Lower leg skin (tissue), 4 donors: ENCODE data around the gene GATA5. TPM values are rescaled to one million over a fixed set of nuclear protein-coding genes. Genes with fewer than 3 reads are reported as not detected.

ENCODE experiments used
- DNase-seq, 2 donors: peaks; one replicate each; pipeline ENCODE4 v3.0.0-alpha.2; 2019; ENCODE audit warnings: low spot score in 2 of 2
- H3K4me3 ChIP-seq: fragments of 200-600 bp; sonication (generic); 2 replicates; pipeline ENCODE4 v1.5.1; 2017; ENCODE audit warnings: mild to moderate bottlenecking, low read depth; ENCODE audit not compliant: poor library complexity, severe bottlenecking
- POLR2A ChIP-seq, 2 donors: fragments of 450-650 bp; IDR thresholded peaks; one replicate each; pipeline ENCODE4 v1.6.1; 2016 to 2017; ENCODE audit warnings: antibody characterized with exemption in 2 of 2, mild to moderate bottlenecking in 1 of 2, moderate library complexity in 1 of 2
- WGBS, 2 donors: methylation state at CpG; one replicate each; pipeline ENCODE4 v1.1.5; 2018; 5-methylcytosine and 5-hydroxymethylcytosine counted together
- intact Hi-C: fragments of 100-400 bp; cut with DNase I; formaldehyde crosslinking; loops from one replicate; pipeline ENCODE4 v1.15.0; 2023; ENCODE audit warnings: low total_unique reads
- total RNA-seq, 4 donors: library from RNA; depleted of rRNA; stranded (reverse); fragments of >200 nt; gene quantifications; one replicate each; pipeline ENCODE4 v1.1.0, GENCODE V29; 2016
- TF ChIP-seq, protein P1 (sequence below), 3 donors: fragments of 450-650 bp; IDR thresholded peaks; one replicate each; pipeline ENCODE4 v1.5.1; 2016; ENCODE audit warnings: antibody characterized with exemption in 3 of 3, mild to moderate bottlenecking in 3 of 3, moderate library complexity in 2 of 3

The GATA5 gene
- total RNA-seq, 4 donors from 2014 or later = 1.1 to 2.4 (median 1.6) TPM; not detected in 1

DNA sequence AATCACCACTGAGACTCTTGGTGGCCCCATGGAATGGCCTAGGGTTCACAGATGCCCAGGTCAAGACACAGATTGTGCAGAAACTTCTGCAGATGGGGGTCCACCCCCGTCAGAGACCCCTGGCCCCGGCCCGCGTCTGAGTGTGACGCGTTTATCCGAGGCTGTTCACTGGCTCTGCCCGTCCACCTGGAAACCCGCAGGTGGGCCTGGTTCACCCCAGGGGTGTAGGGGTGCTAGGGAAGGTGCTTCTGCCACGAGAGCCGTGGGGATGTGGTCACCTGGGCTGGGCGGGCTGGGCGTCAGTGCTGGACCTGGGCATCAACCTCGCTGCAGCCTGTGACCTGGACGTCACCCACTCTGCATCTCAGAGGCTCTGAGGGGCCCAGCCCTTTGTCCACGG lies 39.5 kb upstream of the GATA5 start:
- H3K4me3 ChIP-seq = no peak overlapping the region
- WGBS, 2 donors = 86 to 90% methylated on average over 15 to 16 of the region's 16 CpGs
- no peak for DNase-seq
- intact Hi-C loops = no loop called here
- TF ChIP-seq POLR2A (IDR thresholded peaks at IDR 0.05) = no peak
- TF ChIP-seq, protein P1, sequence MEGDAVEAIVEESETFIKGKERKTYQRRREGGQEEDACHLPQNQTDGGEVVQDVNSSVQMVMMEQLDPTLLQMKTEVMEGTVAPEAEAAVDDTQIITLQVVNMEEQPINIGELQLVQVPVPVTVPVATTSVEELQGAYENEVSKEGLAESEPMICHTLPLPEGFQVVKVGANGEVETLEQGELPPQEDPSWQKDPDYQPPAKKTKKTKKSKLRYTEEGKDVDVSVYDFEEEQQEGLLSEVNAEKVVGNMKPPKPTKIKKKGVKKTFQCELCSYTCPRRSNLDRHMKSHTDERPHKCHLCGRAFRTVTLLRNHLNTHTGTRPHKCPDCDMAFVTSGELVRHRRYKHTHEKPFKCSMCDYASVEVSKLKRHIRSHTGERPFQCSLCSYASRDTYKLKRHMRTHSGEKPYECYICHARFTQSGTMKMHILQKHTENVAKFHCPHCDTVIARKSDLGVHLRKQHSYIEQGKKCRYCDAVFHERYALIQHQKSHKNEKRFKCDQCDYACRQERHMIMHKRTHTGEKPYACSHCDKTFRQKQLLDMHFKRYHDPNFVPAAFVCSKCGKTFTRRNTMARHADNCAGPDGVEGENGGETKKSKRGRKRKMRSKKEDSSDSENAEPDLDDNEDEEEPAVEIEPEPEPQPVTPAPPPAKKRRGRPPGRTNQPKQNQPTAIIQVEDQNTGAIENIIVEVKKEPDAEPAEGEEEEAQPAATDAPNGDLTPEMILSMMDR (IDR thresholded peaks at IDR 0.05) = no peak

DNA sequence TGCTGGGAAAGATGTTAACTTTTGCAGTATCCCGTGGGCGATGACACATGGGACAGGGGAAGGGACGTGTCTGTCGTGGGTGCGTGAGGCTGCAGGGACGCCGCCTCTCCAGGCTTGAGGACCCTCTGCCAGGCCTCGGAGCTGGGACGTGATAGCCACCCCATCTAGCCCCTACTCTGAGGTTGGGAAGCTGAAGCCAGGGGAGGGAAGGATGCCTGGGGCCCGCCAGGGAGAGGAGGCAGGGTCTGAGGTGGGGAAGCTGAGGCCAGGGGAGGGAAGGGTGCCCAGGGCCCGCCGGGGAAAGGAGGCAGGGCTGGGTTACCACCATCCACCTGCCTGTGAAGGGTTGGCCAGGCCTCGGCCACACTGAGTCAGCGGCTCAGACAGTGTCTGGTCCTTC lies 38.2 kb upstream of the GATA5 start:
- no peak overlapping the region for H3K4me3 ChIP-seq
- TF ChIP-seq, protein P1 (IDR thresholded peaks at IDR 0.05) = no peak
- no peak for TF ChIP-seq POLR2A (IDR thresholded peaks at IDR 0.05)
- no peak for DNase-seq
- intact Hi-C loops = no loop called here
- 82 to 93% methylated on average over 14 of the region's 14 CpGs for WGBS, 2 donors

DNA sequence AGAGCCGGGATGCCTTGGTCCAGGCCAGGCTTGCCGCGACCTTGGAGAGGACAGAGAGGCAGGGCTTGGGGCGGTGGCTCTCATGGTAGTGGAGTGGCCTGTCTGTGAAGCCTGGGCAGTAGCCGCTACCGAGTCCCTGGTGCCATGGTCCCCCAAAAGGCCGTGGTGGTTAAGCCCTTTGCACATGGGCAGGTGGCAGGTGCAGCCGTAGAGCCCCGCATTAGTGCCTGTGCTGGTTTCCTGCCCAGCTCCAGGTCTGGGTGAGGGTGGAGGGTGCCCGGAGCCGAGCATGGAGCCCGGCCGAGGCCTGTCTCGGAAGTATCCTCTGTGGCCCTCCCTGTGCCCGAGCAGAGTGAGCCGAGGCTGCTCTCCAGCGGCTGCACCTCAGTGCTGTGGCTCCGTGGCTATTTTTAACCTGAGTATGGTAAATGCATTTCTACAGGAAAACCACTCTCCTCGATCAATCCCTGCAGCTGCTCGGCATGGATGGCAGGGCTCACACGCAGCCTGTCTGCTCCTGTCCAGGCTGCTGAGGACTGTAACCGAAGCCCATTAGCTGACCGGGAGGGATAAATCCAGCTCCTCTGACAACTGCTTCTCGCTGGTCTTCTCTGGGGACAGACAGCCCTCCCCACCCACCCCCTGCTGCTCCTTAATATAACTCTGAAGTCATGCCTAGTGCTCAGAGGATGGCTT lies 36.3 kb upstream of the GATA5 start:
- intact Hi-C loops = no loop called here
- no peak for TF ChIP-seq POLR2A (IDR thresholded peaks at IDR 0.05)
- TF ChIP-seq, protein P1 (IDR thresholded peaks at IDR 0.05) = no peak
- H3K4me3 ChIP-seq = no peak overlapping the region
- no peak for DNase-seq
- 62 to 69% methylated on average over 20 to 21 of the region's 24 CpGs for WGBS, 2 donors

DNA sequence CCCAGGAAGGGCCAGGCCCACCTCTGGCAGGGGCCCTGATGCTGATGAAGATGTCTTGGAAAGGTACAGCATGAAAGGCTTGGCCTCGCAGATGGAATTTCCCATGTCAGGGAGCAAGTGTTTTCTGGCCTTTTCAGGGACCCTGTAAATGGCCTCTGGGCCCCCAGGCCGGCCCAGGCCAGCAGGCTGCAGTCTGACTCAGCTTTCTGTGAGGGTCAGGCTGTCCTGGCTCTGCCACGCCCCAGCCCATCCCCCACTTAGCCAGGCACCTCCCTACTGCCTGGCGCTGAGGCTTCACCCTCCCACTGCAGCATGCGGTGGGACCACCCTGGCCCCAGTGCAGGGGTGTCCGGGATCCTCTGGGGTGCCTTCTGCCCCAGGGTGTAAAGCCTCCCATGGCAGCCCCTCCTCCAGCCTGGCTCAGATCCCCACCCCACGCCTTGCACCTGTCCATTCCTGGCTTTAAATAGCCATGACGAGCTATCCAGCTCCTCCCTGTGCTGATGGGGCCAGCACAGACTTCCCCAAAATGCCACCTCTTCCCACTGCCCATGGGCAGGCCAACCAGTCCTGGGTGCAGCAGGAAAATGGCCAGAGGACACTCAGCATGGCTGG lies 35.6 kb upstream of the GATA5 start:
- TF ChIP-seq, protein P1 (IDR thresholded peaks at IDR 0.05) = no peak
- TF ChIP-seq POLR2A (IDR thresholded peaks at IDR 0.05) = no peak
- H3K4me3 ChIP-seq = no peak overlapping the region
- DNase-seq = no peak
- WGBS, 2 donors = 49 to 57% methylated on average over 8 of the region's 8 CpGs
- intact Hi-C loops = no loop called here

DNA sequence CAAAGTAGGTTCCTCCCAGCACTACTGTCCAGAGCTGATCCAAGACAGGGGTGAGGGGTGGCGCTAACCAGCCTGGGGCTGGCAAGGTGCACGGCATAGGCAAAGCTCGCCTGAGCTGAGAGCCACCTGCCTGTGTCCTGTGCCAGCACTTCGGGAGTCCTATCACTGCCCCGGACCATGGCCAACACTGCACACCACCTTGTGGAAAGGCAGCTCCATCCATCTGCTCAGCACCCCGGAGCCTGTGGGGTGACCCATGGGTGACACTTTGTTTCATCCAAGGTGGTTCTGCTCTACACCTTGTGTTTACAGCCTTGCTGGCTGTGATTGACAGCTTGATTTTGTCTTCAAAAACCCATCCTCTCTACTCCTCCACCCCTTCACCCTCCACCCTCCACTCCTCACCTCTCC lies 32.9 kb upstream of the GATA5 start:
- DNase-seq = no peak
- intact Hi-C loops = no loop called here
- no peak overlapping the region for H3K4me3 ChIP-seq
- 62% methylated on average over 3 to 6 of the region's 6 CpGs for WGBS, 2 donors
- no peak for TF ChIP-seq POLR2A (IDR thresholded peaks at IDR 0.05)
- TF ChIP-seq, protein P1 (IDR thresholded peaks at IDR 0.05) = no peak
